AG09319 (cell line): ENCODE measurements around the gene DAZ3.
"Not testable (repeated sequence)": the region's sequence is repeated elsewhere in the genome, so short reads cannot be mapped to it uniquely, and the experiment has no call there.

ENCODE experiments used
- DNase-seq: peaks from one replicate; pipeline ENCODE4 v3.0.0-alpha.2; 2010; ENCODE audit warnings: low read depth; ENCODE audit errors: extremely low read depth

The DAZ3 gene, protein sequence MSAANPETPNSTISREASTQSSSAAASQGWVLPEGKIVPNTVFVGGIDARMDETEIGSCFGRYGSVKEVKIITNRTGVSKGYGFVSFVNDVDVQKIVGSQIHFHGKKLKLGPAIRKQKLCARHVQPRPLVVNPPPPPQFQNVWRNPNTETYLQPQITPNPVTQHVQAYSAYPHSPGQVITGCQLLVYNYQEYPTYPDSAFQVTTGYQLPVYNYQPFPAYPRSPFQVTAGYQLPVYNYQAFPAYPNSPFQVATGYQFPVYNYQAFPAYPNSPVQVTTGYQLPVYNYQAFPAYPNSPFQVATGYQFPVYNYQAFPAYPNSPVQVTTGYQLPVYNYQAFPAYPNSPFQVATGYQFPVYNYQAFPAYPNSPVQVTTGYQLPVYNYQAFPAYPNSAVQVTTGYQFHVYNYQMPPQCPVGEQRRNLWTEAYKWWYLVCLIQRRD

DNA sequence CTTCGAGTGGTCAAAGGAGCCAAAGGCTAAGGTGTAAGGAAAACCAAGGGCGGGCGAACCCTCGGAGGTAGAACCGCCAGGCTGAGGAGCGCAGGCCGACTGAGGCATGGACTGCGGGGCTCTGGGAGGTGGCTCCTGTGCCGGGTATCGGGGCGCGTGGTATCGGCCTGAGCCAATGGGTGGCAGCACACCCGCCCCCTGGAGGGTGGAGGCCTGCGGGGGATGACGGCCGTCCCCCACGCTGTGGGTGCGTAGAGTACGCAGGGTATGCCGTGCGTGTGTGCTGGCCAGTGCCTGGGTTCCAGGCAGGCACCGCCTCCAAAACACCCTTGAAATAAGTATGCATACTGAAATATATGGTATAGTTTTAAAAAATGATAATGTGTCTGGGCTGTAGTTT, at the start of gene DAZ3:
Gene DAZ3, minus strand, starts transcription at position 101 of the 400 bp plus-strand sequence. CDS start 208 bp downstream, outside the sequence.
- DNase-seq: not testable (repeated sequence)

- not testable (repeated sequence) for DNase-seq
These were observed 20.4 kb upstream of the DAZ3 start, which contains the start of gene DAZ4 for GRCh38 chrY:24833619-24834018. Gene DAZ4 (plus strand): TSS chrY:24833919. CDS start chrY:24834127, 208 bp downstream.

DNA sequence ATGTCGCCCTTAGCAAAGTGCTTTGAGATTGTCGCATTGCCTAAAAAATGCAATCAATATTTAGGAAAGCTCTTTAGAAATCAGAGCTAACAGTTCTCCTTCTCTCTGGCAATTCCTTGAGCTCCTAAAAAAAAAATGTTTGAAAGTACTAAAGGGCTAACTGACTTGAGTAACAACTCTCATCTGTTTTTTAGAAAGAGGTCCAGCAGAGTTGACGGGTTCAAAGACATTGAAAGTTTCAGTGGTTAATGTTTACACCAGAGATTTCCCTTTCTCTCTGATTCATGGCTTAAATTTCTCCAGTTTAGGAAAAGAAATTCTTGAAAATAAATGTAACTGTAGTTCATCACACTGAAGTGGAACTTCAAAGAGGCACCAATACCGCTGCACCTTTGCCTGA, 11.9 kb upstream of the DAZ3 start:
- not testable (repeated sequence) for DNase-seq

DNA sequence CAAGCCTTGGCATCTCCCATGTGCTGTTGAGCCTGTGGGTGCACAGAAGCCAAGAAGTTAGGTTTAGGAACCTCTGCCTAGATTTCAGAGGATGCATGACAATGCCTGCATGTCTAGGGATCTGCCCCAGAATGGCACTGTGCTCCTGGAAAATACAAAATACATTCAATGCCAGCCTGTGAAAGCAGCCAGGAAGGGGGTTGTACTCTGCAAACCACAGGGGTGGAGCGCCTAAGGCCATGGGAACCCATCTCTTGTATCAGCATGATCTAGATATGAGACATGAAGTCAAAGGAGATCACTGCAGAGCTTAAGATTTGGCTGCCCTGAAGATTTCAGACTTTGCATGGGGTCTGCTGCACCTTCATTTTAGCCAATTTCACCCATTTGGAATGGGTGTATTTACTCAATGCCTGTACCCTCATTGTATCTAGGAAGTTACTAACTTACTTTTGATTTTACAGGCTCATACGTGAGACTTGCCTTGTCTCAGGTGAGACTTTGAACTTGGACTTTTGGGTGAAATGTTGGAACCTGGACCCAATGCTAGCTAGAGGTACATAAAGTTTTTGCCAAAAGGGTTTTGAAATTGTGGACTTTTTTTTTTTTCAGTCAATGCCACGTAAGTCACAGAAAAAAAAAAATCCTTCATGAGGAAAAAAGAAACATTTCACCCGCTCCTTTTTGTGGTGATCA, 11.1 kb upstream of the DAZ3 start:
- DNase-seq: not testable (repeated sequence)

DNA sequence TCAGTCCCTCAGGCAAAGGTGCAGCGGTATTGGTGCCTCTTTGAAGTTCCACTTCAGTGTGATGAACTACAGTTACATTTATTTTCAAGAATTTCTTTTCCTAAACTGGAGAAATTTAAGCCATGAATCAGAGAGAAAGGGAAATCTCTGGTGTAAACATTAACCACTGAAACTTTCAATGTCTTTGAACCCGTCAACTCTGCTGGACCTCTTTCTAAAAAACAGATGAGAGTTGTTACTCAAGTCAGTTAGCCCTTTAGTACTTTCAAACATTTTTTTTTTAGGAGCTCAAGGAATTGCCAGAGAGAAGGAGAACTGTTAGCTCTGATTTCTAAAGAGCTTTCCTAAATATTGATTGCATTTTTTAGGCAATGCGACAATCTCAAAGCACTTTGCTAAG, 8.6 kb upstream of the DAZ3 start:
- not testable (repeated sequence) for DNase-seq
